HCT116 (cell line): ENCODE data around the gene CLEC20A. TPM values are rescaled to one million over a fixed set of nuclear protein-coding genes. Genes with fewer than 3 reads are reported as not detected.

Experiments
- ATAC-seq: fragments of 200-7000 bp; cut with Tn5 transposase; 2 replicates; pipeline ENCODE4 v1.9.1; 2020; ENCODE audit warnings: mild to moderate bottlenecking, moderate library complexity
- BruUV-seq: library from RNA; stranded (reverse); fragments of 400-500 nt; replicated peaks from 2 replicates; lab custom pipeline; 2021; lab: Mats Ljungman, UMichigan
- CTCF ChIA-PET: fragments of 300-600 bp; sonication (Branson Sonifier 250); formaldehyde crosslinking; loops from one replicate; lab custom pipeline; 2021; ENCODE audit warnings: antibody characterized with exemption; lab: Charles Lee
- POLR2A ChIA-PET: fragments of 300-600, 350-600 bp; sonication (Branson Sonifier 250); formaldehyde crosslinking; loops from one replicate; lab custom pipeline; 2021; ENCODE audit warnings: antibody characterized with exemption; lab: Charles Lee
- RAD21 ChIA-PET, 2 experiments: fragments of 300-600 bp; sonication (Branson Sonifier 250); formaldehyde crosslinking; loops; one replicate each; lab custom pipeline; 2023; ENCODE audit warnings: low total read pairs in 2 of 2; ENCODE audit not compliant: uncharacterized antibody in 2 of 2, unreplicated experiment in 2 of 2, low non-redundant PET in 1 of 2; lab: Charles Lee
- DNase-seq: peaks from one replicate; pipeline ENCODE4 v3.0.0-alpha.2; 2010; ENCODE audit warnings: low read depth, low spot score
- H2AFZ ChIP-seq: fragments of 200-600 bp; shearing (Covaris generic), sonication (generic); 2 replicates; pipeline ENCODE4 v1.6.1; 2017; ENCODE audit warnings: low read depth, mixed run types, mixed read lengths, antibody characterized with exemption, low read length; ENCODE audit not compliant: poor library complexity, severe bottlenecking
- H3K27ac ChIP-seq: 2 replicates; pipeline ENCODE4 v1.5.1; 2012; ENCODE audit warnings: low read depth, low read length
- H3K27me3 ChIP-seq: fragments of 200-600 bp; sonication (generic); 2 replicates; pipeline ENCODE4 v1.6.1; 2016; ENCODE audit warnings: mixed run types, low read length, mixed read lengths; ENCODE audit not compliant: insufficient read depth
- H3K36me3 ChIP-seq, 2 experiments: fragments of 200-500 bp in 1 of 2; fragments of 200-600 bp in 1 of 2; sonication (Bioruptor generic) in 1 of 2; sonication (generic) in 1 of 2; 2 replicates each; pipeline versions ENCODE4 v1.5.1 to v1.6.1; 2014 to 2016; ENCODE audit warnings: low read length in 2 of 2, inconsistent platforms in 1 of 2, mixed read lengths in 1 of 2, mixed run types in 1 of 2; ENCODE audit not compliant: insufficient read depth in 2 of 2, control insufficient read depth in 1 of 2
- H3K4me1 ChIP-seq, 2 experiments: fragments of 200-600 bp in 1 of 2; sonication (generic) in 1 of 2; 2 replicates each; pipeline versions ENCODE4 v1.5.1 to v1.6.1; 2012 to 2017; ENCODE audit warnings: low read length in 2 of 2, inconsistent platforms in 1 of 2, mild to moderate bottlenecking in 1 of 2, mixed read lengths in 1 of 2, mixed run types in 1 of 2, moderate library complexity in 1 of 2; ENCODE audit not compliant: insufficient read depth in 2 of 2, control insufficient read depth in 1 of 2
- H3K4me2 ChIP-seq: fragments of 200-600 bp; sonication (generic); 2 replicates; pipeline ENCODE4 v1.6.1; 2017; ENCODE audit warnings: mixed run types, low read length, mixed read lengths
- H3K4me3 ChIP-seq, 2 experiments: fragments of 200-600 bp in 1 of 2; sonication (generic) in 1 of 2; replicated peaks in 1 of 2; 2 replicates each; pipeline ENCODE4 v1.5.1; 2011 to 2016; ENCODE audit warnings: low read length in 2 of 2, control low read depth in 1 of 2, low read depth in 1 of 2, mild to moderate bottlenecking in 1 of 2, mixed read lengths in 1 of 2, mixed run types in 1 of 2
- H3K79me2 ChIP-seq: fragments of 200-600 bp; sonication (generic); 2 replicates; pipeline ENCODE4 v1.6.1; 2017; ENCODE audit warnings: mild to moderate bottlenecking, mixed run types, low read length, moderate library complexity, mixed read lengths; ENCODE audit not compliant: insufficient read depth
- H3K9ac ChIP-seq: fragments of 200-600 bp; sonication (generic); 2 replicates; pipeline ENCODE4 v1.6.1; 2016; ENCODE audit warnings: low read length, mixed read lengths
- H3K9me2 ChIP-seq: fragments of 200-600 bp; sonication (generic), shearing (Covaris generic); 2 replicates; pipeline ENCODE4 v1.6.1; 2017; ENCODE audit warnings: mixed run types, mild to moderate bottlenecking, moderate library complexity; ENCODE audit not compliant: insufficient read depth
- H3K9me3 ChIP-seq, 2 experiments: fragments of 200-500 bp in 1 of 2; fragments of 200-600 bp in 1 of 2; sonication (Bioruptor generic) in 1 of 2; sonication (generic) in 1 of 2; 2 replicates each; pipeline ENCODE4 v1.6.1; 2014 to 2017; ENCODE audit warnings: low read length in 2 of 2, mixed read lengths in 2 of 2, inconsistent platforms in 1 of 2, low read depth in 1 of 2, mild to moderate bottlenecking in 1 of 2, mixed run types in 1 of 2, moderate library complexity in 1 of 2; ENCODE audit not compliant: control insufficient read depth in 1 of 2, insufficient read depth in 1 of 2
- H4K20me1 ChIP-seq: fragments of 200-600 bp; sonication (generic), shearing (Covaris generic); 2 replicates; pipeline ENCODE4 v1.6.1; 2017; ENCODE audit warnings: mixed run types, mild to moderate bottlenecking, moderate library complexity; ENCODE audit not compliant: insufficient read depth
- ELF1 ChIP-seq: IDR thresholded peaks from 2 replicates; pipeline ENCODE4 v1.6.1; 2012; ENCODE audit warnings: low read depth, borderline replicate concordance
- EZH2 ChIP-seq: fragments of 200-600 bp; sonication (generic); IDR thresholded peaks from 2 replicates; pipeline ENCODE4 v1.6.1; 2017; ENCODE audit warnings: antibody characterized with exemption, mixed run types
- EZH2phosphoT487 ChIP-seq: fragments of 200-600 bp; IDR thresholded peaks from 2 replicates; pipeline ENCODE4 v1.6.1; 2018; ENCODE audit warnings: antibody characterized with exemption, borderline replicate concordance
- POLR2A ChIP-seq: IDR thresholded peaks from 2 replicates; pipeline ENCODE4 v1.7.0; 2011; ENCODE audit warnings: borderline replicate concordance; ENCODE audit not compliant: insufficient read depth, insufficient read length; ENCODE audit errors: extremely low read depth
- POLR2AphosphoS5 ChIP-seq: IDR thresholded peaks from 2 replicates; pipeline ENCODE4 v1.6.1; 2011; ENCODE audit warnings: mild to moderate bottlenecking, low read depth, low read length, moderate library complexity
- RAD21 ChIP-seq: IDR thresholded peaks from 2 replicates; pipeline ENCODE4 v1.6.1; 2012; ENCODE audit warnings: low read depth, mild to moderate bottlenecking
- SP1 ChIP-seq: IDR thresholded peaks from 2 replicates; pipeline ENCODE4 v1.6.1; 2012; ENCODE audit warnings: low read depth
- intact Hi-C: fragments of 100-400 bp; cut with micrococcal nuclease; formaldehyde crosslinking; loops from 2 replicates; pipeline ENCODE4 v1.10.0; 2022
- total RNA-seq: library from RNA; stranded (reverse); gene quantifications from one replicate; pipeline ENCODE4 v1.2.1, GENCODE V29; 2021; ENCODE audit not compliant: unreplicated experiment
- TF ChIP-seq, protein P1 (sequence below): IDR thresholded peaks from 2 replicates; pipeline ENCODE4 v1.6.1; 2012; ENCODE audit warnings: low read depth
- TF ChIP-seq, protein P2 (sequence below), 3 experiments: fragments of 200-600 bp in 1 of 3; sonication (generic) in 1 of 3; IDR thresholded peaks in 2 of 3; conservative IDR thresholded peaks in 1 of 3; 2 replicates each; pipeline ENCODE4 v1.5.1; 2012 to 2017; ENCODE audit warnings: low read depth in 2 of 3, low read length in 2 of 3, antibody characterized with exemption in 1 of 3, borderline replicate concordance in 1 of 3, control low read depth in 1 of 3, mild to moderate bottlenecking in 1 of 3, mixed read lengths in 1 of 3, mixed run types in 1 of 3, moderate library complexity in 1 of 3; ENCODE audit not compliant: insufficient read depth in 1 of 3

Gene CLEC20A
- total RNA-seq, 1 experiment from 2014 or later: not detected

GRCh38 chr1:178506669-178507068, 9.9 kb upstream of the CLEC20A start:
- intact Hi-C loops: no loop called here
- POLR2A ChIA-PET: no interaction called here
- Histone ChIP-seq H3K27ac (no peak overlapping the region), H3K36me3 (no peaks in the 10 kb centered on the region)
- TF ChIP-seq EZH2phosphoT487 (no peak), POLR2AphosphoS5 (no peak), POLR2A (no peak), EZH2 (no peak), ELF1 (no peak), RAD21 (no peak), SP1 (no peak)
- TF ChIP-seq, protein P1, sequence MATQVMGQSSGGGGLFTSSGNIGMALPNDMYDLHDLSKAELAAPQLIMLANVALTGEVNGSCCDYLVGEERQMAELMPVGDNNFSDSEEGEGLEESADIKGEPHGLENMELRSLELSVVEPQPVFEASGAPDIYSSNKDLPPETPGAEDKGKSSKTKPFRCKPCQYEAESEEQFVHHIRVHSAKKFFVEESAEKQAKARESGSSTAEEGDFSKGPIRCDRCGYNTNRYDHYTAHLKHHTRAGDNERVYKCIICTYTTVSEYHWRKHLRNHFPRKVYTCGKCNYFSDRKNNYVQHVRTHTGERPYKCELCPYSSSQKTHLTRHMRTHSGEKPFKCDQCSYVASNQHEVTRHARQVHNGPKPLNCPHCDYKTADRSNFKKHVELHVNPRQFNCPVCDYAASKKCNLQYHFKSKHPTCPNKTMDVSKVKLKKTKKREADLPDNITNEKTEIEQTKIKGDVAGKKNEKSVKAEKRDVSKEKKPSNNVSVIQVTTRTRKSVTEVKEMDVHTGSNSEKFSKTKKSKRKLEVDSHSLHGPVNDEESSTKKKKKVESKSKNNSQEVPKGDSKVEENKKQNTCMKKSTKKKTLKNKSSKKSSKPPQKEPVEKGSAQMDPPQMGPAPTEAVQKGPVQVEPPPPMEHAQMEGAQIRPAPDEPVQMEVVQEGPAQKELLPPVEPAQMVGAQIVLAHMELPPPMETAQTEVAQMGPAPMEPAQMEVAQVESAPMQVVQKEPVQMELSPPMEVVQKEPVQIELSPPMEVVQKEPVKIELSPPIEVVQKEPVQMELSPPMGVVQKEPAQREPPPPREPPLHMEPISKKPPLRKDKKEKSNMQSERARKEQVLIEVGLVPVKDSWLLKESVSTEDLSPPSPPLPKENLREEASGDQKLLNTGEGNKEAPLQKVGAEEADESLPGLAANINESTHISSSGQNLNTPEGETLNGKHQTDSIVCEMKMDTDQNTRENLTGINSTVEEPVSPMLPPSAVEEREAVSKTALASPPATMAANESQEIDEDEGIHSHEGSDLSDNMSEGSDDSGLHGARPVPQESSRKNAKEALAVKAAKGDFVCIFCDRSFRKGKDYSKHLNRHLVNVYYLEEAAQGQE: no peak
- TF ChIP-seq, protein P2, sequence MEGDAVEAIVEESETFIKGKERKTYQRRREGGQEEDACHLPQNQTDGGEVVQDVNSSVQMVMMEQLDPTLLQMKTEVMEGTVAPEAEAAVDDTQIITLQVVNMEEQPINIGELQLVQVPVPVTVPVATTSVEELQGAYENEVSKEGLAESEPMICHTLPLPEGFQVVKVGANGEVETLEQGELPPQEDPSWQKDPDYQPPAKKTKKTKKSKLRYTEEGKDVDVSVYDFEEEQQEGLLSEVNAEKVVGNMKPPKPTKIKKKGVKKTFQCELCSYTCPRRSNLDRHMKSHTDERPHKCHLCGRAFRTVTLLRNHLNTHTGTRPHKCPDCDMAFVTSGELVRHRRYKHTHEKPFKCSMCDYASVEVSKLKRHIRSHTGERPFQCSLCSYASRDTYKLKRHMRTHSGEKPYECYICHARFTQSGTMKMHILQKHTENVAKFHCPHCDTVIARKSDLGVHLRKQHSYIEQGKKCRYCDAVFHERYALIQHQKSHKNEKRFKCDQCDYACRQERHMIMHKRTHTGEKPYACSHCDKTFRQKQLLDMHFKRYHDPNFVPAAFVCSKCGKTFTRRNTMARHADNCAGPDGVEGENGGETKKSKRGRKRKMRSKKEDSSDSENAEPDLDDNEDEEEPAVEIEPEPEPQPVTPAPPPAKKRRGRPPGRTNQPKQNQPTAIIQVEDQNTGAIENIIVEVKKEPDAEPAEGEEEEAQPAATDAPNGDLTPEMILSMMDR (IDR thresholded peaks at IDR 0.05 in 2 of 3, conservative IDR thresholded peaks at IDR 0.05 in 1 of 3; ENCODE audit: borderline replicate concordance in 1 of 3, insufficient read depth in 1 of 3, low read depth in 2 of 3, low read length in 2 of 3): no peak
- TF ChIP-seq, all 23 proteins: peak for 0
- H2AFZ ChIP-seq: no peak overlapping the region
- no peaks in the 10 kb centered on the region for H3K4me1 ChIP-seq
- no peak overlapping the region for H3K4me3 ChIP-seq
- no TSS peak for BruUV-seq
- DNase-seq: no peak
- no peaks in the 10 kb centered on the region for H3K9me2 ChIP-seq
- no peak overlapping the region for H3K4me2 ChIP-seq
- no peaks in the 10 kb centered on the region for H3K9me3 ChIP-seq
- ChIA-PET RAD21 (no interaction called here), CTCF (no interaction called here)
- ATAC-seq: no peak
- no peak overlapping the region for H3K9ac ChIP-seq
- H4K20me1 ChIP-seq: no peaks in the 10 kb centered on the region
- H3K27me3 ChIP-seq: no peaks in the 10 kb centered on the region
- no peaks in the 10 kb centered on the region for H3K79me2 ChIP-seq
